GM21786 (cell line): ENCODE results near the gene FARSB.

Experiments used
- ATAC-seq: cut with Tn5 transposase; IDR thresholded peaks from one replicate; pipeline ENCODE4 v1.9.1; 2021; ENCODE audit not compliant: unreplicated experiment

Gene FARSB

GRCh38 chr2:222668494-222669154 lies 12.7 kb upstream of the FARSB start:
- no peak for ATAC-seq

DNA sequence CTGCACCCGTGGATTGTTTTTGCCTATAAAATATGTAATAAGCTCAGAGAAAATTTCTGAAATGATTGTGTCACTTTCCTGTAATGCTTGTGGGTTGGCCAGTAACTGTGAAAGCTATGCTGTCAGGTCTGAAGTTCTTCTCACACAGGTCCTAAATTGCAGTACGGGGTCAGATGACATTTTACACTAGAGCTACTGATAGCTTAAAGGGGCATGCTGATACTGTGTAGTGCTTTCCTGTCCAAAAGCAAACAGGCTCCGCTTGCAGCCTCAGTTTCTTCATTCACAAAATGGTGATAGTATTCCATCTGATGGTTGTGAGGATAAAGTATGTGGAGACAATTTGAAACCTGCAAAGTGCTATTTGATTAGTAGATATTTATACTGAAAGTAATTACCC lies 7.6 kb upstream of the FARSB start:
- no peak for ATAC-seq

GRCh38 chr2:222656526-222657446 lies 894 bp upstream of the FARSB start:
- peak; percentile 18 for ATAC-seq

DNA sequence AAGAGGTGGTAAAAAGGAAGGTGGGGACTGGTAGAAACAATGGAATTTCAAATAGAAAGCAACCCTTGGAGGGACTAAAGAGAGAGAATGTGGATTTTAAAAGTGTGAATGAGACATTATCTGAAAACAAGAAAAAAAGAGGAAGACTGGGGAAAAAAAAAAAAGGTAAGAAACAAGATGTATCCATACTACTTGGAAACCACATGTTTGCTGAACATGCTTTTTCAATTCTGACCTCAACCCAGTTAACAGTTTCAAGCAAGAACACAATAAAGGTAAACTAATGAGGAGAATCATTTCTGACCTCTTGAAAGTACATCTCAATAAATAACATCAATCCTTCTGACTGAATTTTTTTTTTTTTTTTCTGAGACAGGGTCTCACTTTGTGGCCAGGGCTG lies 2.6 kb downstream of the FARSB start:
- ATAC-seq = no peak

DNA sequence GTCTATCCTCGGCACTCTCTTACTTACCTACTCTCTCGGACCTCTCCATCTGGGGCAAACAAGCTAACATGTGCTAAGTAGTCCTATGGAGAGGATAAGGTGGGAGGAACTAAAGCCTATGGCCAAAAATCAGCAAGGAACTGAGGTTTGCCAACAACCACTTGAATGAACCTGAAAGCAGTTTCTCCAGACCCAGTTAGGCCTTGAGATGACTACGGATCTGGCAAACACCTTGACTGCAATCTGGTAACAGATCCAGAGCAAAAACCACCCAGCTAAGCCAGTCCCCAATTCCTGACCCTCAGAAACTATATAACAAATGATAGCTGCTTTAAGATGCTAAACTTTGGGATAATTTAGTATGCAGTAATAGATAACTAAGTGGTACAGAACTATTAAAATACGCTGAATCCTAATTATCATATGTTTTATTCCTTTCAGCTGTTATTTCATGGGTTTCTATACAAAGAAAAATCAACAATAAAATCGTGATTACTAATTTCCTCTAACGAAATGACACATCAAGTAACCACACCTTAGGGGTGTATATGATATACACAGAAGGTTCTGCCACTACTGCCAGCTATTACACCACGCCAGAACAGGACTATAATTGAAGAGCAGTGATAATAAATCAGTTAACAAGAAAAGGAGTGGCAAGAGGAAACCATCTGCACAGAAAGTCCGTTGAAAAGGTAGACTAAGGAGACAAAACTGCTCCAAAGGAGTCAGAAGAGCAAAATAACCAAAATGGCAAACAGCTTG lies 3.2 kb downstream of the FARSB start:
- ATAC-seq = no peak

DNA sequence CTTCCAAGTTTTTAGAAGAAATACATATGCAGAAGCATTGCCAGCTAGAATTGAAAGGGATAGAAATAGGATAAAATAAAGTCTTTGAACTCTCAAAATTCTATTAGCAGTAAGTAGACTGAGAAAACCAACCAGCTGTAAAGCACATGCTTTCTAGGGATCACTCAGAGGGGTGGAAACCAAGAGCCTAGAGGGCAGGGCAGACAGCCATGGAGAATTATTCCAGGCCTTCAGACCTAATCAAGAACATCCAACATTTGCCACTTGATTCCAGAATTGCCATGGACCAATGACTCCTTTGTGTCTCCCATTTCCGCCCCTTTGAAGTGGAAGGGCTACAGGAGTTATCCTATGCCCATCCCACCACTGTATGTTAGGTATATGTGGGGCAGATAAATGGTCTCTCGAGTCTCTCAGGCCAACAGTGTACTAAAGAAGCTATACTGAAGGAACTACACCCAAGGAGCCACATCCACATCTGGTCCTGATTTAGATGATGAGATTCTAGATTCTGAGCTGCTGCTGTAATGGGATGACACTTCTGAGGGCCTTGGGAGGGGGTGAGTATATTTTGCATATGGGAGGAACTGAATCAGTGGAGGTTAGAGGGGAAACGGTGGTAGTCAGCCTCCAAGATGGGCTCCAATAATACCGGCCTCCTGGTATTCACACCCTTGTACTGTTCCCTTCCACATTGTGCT lies 4.0 kb downstream of the FARSB start:
- no peak for ATAC-seq

- ATAC-seq = no peak
Observed at GRCh38 chr2:222649801-222650200, 6.1 kb downstream of the FARSB start.

- no peak for ATAC-seq
Observed at GRCh38 chr2:222646008-222646407, 9.9 kb downstream of the FARSB start.

DNA sequence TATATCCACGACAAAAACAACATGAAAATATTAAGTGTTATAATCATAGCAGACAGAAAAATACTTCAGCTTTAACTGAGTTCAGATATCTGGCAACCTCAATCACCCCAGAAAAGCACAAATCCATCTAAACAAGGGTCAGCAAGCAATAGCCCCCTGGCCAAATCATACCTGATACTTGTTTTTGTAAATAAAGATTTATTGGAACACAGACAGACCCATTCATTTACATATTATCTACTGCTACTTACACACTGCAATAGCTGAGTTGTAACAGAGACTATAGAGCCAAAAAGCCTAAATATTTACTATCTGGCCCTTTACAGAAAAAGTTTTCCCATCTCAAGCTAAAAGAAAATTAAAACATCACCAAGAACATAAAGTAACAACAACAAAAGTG lies 12.8 kb downstream of the FARSB start:
- ATAC-seq = no peak

DNA sequence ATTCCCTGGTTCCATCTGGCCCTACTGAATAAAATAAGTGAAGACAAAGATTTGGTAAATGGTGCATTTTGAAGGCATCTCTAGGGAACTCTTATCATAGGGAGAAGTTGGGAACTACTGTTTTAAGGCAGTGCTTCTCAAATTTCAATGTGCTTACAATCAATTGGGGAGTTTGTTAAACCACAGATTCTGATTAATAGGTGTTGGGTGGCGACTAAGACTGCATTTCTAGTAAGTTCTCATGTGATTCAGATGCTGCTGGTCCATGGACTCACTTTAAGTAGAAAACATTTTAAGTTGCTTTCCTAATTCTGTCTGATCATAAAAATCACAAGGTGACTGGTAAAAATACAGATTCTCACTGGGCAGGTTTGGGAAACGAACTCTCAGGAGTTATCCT lies 14.6 kb downstream of the FARSB start:
- no peak for ATAC-seq

- no peak for ATAC-seq
Observed at GRCh38 chr2:222637067-222637466, 18.8 kb downstream of the FARSB start.

- ATAC-seq = no peak
Observed at GRCh38 chr2:222635295-222635694, 20.6 kb downstream of the FARSB start.

DNA sequence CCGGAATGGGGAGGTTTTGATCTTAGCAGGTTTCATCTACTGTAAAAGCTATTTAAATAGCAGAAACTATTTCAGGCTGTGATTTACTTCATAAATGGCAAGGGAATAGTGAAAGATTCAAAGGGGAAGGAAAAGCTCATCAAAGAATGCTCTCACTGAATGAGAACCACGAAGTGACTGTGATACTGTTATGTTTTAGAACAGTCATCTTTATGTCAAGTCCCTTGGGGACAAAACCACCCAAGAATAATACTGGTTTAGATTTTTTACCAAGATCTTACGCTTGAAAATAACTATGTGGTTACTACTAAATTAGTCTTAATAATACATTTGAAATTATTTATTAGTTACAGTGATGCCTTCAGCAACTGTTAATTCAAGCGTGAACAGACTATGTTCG lies 28.1 kb downstream of the FARSB start:
- no peak for ATAC-seq

DNA sequence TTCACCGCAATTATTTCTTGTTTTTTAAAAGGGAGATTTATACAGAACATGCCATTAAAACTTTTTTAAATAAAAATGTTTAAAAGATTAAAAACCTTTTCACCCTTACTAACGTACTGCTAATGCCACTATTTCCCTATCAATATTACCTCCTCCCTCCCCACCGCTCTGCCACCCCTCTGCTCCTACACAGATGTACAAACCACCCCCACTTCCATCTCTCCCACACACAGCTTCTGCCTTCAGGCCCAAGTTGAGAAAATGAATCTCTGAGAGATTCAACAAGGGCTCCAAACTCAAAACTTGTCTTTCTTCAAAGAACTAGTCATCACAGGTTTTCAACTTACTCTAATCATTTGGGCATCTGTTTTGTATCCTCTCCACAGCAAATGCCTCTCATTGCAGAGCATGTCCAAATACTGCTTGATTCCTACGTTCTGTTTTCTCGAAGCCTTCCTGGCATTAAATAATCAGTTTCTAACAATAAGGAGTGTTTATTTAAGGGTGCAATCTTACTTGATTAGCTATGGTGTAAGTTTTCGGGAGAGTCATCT lies 32.1 kb downstream of the FARSB start:
- no peak for ATAC-seq

- no peak for ATAC-seq
Observed at GRCh38 chr2:222622910-222623309, 33.0 kb downstream of the FARSB start.

- no peak for ATAC-seq
Observed at GRCh38 chr2:222621893-222622292, 34.0 kb downstream of the FARSB start.

DNA sequence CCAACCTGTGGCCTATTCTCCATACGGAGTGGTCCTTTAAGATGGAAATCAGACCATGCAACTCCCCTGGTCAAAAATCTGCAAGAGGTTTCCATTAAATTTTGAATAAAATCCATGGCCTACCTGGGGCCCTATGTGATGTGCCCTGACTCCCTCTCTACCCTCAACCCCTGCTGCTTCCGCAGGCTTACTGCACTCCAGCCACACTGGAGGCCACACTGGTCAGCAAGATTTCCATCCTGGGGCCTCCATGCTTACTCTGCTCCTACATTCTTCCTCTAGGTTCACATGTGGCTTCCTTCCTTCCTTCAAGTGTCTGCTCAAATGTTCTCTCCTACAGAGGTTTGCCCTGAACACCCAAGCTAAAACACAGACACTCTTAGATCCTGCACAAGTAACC lies 40.6 kb downstream of the FARSB start:
- ATAC-seq = no peak

- peak; percentile 88 for ATAC-seq
Observed at GRCh38 chr2:222613715-222614331, 42.1 kb downstream of the FARSB start.

GRCh38 chr2:222611684-222612083 lies 44.2 kb downstream of the FARSB start:
- ATAC-seq = no peak

DNA sequence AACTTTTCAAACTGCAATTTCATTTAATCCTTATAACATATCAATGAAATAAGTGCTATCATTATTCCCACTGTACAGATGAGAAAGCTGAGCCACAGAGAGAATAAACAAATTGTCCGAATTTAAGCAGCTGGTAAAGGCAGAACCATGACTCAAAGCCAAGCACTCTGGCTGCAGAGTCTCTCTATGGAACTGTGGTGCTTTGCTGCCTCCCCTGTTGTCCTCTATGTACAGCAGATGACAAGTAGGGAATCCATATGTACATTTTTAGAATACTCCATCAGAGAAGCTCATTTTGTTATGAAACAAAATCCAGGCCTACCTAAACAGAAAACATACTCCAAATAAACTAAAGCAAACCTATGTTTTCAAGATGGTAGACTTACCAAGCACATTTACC lies 45.1 kb downstream of the FARSB start:
- no peak for ATAC-seq
